Brain microvascular endothelial cell (primary cell): ENCODE results near the gene PCGF3.

Source experiments
- DNase-seq: peaks from one replicate; pipeline ENCODE4 v3.0.0-alpha.2; 2020
- H3K27ac ChIP-seq: fragments of 250-450 bp; sonication (Bioruptor Pico); 2 replicates; pipeline ENCODE4 v1.5.1; 2020; ENCODE audit warnings: mild to moderate bottlenecking, moderate library complexity
- H3K27me3 ChIP-seq: fragments of 250-450 bp; sonication (Bioruptor Pico); replicated peaks from 2 replicates; pipeline ENCODE4 v1.5.1; 2020; ENCODE audit warnings: mild to moderate bottlenecking
- H3K36me3 ChIP-seq: fragments of 250-450 bp; sonication (Bioruptor Pico); replicated peaks from 2 replicates; pipeline ENCODE4 v1.5.1; 2020; ENCODE audit warnings: mild to moderate bottlenecking
- H3K4me3 ChIP-seq: 2 replicates; pipeline ENCODE4 v1.5.1; 2011; ENCODE audit warnings: low read depth, mild to moderate bottlenecking, control low read depth, low read length, moderate library complexity
- CTCF ChIP-seq: IDR thresholded peaks from 2 replicates; pipeline ENCODE4 v1.5.1; 2011; ENCODE audit warnings: low read depth, mild to moderate bottlenecking, moderate library complexity, low read length, control low read depth, inconsistent platforms; ENCODE audit errors: missing control alignments
- in situ Hi-C: cut with HindIII; loops from 2 replicates; pipeline ENCODE4 v1.10.0; 2017; ENCODE audit warnings: low sequenced_read_pairs, low pct_ligation_motif_present

PCGF3 gene

GRCh38 chr4:788636-789297, 83.1 kb downstream of the PCGF3 start:
- no peak for DNase-seq
- no peaks in the 10 kb centered on the region for H3K36me3 ChIP-seq
- H3K27ac ChIP-seq, result no peak overlapping the region
- H3K27me3 ChIP-seq, result peaks cover 48% of the 10 kb centered on the region
- in situ Hi-C loops, result no loop called here
- TF ChIP-seq CTCF, result no peak
- H3K4me3 ChIP-seq, result no peak overlapping the region

GRCh38 chr4:789571-790465, 84.2 kb downstream of the PCGF3 start:
- H3K27ac ChIP-seq, result no peak overlapping the region
- in situ Hi-C loops, result no loop called here
- H3K27me3 ChIP-seq, result peaks cover 55% of the 10 kb centered on the region
- H3K4me3 ChIP-seq, result no peak overlapping the region
- TF ChIP-seq CTCF, result no peak
- H3K36me3 ChIP-seq, result no peaks in the 10 kb centered on the region
- no peak for DNase-seq

- Histone ChIP-seq H3K36me3 (no peaks in the 10 kb centered on the region), H3K27me3 (peaks cover 55% of the 10 kb centered on the region), H3K4me3 (no peak overlapping the region), H3K27ac (no peak overlapping the region)
- in situ Hi-C loops, result no loop called here
- TF ChIP-seq CTCF, result no peak
- no peak for DNase-seq
Measured at GRCh38 chr4:790466-790820, 84.8 kb downstream of the PCGF3 start.

GRCh38 chr4:791252-791897, 85.7 kb downstream of the PCGF3 start:
- Histone ChIP-seq H3K36me3 (no peaks in the 10 kb centered on the region), H3K27me3 (peaks cover 56% of the 10 kb centered on the region), H3K4me3 (no peak overlapping the region), H3K27ac (no peak overlapping the region)
- in situ Hi-C loops, result no loop called here
- no peak for DNase-seq
- no peak for TF ChIP-seq CTCF

GRCh38 chr4:791898-792625, 86.4 kb downstream of the PCGF3 start:
- in situ Hi-C loops, result no loop called here
- Histone ChIP-seq H3K4me3 (no peak overlapping the region), H3K36me3 (no peaks in the 10 kb centered on the region), H3K27ac (no peak overlapping the region), H3K27me3 (peaks cover 50% of the 10 kb centered on the region)
- peak; percentile 20 for TF ChIP-seq CTCF
- no peak for DNase-seq
